Hindlimb muscle (tissue), 1 donor: ENCODE data around the gene TGM3. TPM values are rescaled to one million over a fixed set of nuclear protein-coding genes. Genes with fewer than 3 reads are reported as not detected.

Source experiments
- DNase-seq: peaks from one replicate; pipeline ENCODE4 v3.0.0-alpha.2; 2013
- polyA plus RNA-seq: library from polyadenylated mRNA; unstranded; fragments of 120-200 nt; gene quantifications from one replicate; pipeline ENCODE4 v1.2.1, GENCODE V29; 2013; ENCODE audit not compliant: insufficient read length

TGM3 gene
- polyA plus RNA-seq, 1 donor: 0.61 TPM

- no peak for DNase-seq
Observed at GRCh38 chr20:2305946-2306345, 10.1 kb downstream of the TGM3 start.

GRCh38 chr20:2307136-2307535, 11.3 kb downstream of the TGM3 start:
- no peak for DNase-seq

GRCh38 chr20:2311329-2311728, 15.5 kb downstream of the TGM3 start:
- DNase-seq: no peak

- DNase-seq: no peak
Observed at GRCh38 chr20:2312876-2313275, 17.1 kb downstream of the TGM3 start.

- no peak for DNase-seq
Observed at GRCh38 chr20:2313316-2313715, 17.5 kb downstream of the TGM3 start.

- DNase-seq: peak; percentile 57
Observed at GRCh38 chr20:2314759-2315439, 19.1 kb downstream of the TGM3 start.

- DNase-seq: no peak
Observed at GRCh38 chr20:2315440-2315778, 19.6 kb downstream of the TGM3 start.

GRCh38 chr20:2316847-2317495, 21.2 kb downstream of the TGM3 start:
- DNase-seq: no peak

- DNase-seq: no peak
Observed at GRCh38 chr20:2320813-2321658, 25.2 kb downstream of the TGM3 start.

- DNase-seq: no peak
Observed at GRCh38 chr20:2323051-2323450, 27.2 kb downstream of the TGM3 start.

- DNase-seq: no peak
Observed at GRCh38 chr20:2326046-2326445, 30.2 kb downstream of the TGM3 start.

- no peak for DNase-seq
Observed at GRCh38 chr20:2327620-2328555, 32.1 kb downstream of the TGM3 start.

- DNase-seq: no peak
Observed at GRCh38 chr20:2329286-2329685, 33.5 kb downstream of the TGM3 start.

GRCh38 chr20:2330090-2330695, 34.4 kb downstream of the TGM3 start:
- no peak for DNase-seq

- DNase-seq: no peak
Observed at GRCh38 chr20:2331106-2331505, 35.3 kb downstream of the TGM3 start.

- DNase-seq: no peak
Observed at GRCh38 chr20:2331901-2332565, 36.2 kb downstream of the TGM3 start.

- no peak for DNase-seq
Observed at GRCh38 chr20:2332711-2333110, 36.9 kb downstream of the TGM3 start.

GRCh38 chr20:2333821-2334220, 38.0 kb downstream of the TGM3 start:
- no peak for DNase-seq

- DNase-seq: no peak
Observed at GRCh38 chr20:2335096-2335870, 39.5 kb downstream of the TGM3 start.

- no peak for DNase-seq
Observed at GRCh38 chr20:2336471-2336870, 40.7 kb downstream of the TGM3 start.

- DNase-seq: no peak
Observed at GRCh38 chr20:2337142-2337541, 41.3 kb downstream of the TGM3 start.
